Measurements from ENCODE around the gene PLD1.

DNA sequence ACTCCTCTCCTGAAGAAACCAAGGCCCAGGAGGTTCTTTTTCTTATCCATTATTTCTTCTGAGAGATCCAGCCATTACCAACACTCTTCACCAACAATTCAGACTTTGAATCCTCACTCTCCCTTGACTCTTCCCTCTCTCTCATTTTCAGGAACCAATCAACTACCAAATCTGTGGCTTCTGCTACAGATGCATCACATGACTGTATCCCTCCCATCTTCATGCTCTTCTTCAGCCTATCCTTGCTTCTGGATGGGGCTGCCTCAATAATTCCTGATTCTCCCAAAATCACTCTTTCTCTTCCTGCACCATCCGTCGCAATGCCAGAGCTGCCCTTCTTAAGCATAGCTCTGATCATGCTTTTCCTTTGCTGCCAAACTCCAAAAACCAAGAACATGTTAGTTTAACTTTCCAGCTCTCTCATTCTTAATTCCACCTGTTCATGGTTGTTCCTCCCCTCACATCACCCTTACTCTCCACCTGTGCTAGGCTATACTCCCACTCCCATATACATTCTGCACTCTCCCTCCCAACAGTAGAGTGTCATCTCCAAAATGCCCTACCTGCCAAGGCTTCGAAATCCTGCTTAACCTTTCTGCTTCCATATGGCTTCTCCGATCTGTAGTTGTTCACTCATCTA, 13.5 kb downstream of the PLD1 start:
- TF ChIP-seq, protein P1, sequence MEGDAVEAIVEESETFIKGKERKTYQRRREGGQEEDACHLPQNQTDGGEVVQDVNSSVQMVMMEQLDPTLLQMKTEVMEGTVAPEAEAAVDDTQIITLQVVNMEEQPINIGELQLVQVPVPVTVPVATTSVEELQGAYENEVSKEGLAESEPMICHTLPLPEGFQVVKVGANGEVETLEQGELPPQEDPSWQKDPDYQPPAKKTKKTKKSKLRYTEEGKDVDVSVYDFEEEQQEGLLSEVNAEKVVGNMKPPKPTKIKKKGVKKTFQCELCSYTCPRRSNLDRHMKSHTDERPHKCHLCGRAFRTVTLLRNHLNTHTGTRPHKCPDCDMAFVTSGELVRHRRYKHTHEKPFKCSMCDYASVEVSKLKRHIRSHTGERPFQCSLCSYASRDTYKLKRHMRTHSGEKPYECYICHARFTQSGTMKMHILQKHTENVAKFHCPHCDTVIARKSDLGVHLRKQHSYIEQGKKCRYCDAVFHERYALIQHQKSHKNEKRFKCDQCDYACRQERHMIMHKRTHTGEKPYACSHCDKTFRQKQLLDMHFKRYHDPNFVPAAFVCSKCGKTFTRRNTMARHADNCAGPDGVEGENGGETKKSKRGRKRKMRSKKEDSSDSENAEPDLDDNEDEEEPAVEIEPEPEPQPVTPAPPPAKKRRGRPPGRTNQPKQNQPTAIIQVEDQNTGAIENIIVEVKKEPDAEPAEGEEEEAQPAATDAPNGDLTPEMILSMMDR (IDR thresholded peaks at IDR 0.05; ENCODE audit: control extremely low read depth in 1 of 3, insufficient read depth in 1 of 3, low read depth in 1 of 3, low read length in 3 of 3) = no peak
- TF ChIP-seq SIX5 (IDR thresholded peaks at IDR 0.05; ENCODE audit: low read depth, low read length) (no peak), SP2 (IDR thresholded peaks at IDR 0.05; ENCODE audit: low read length) (no peak), TEAD4 (IDR thresholded peaks at IDR 0.05; ENCODE audit: low read depth, low read length) (no peak), CHD2 (IDR thresholded peaks at IDR 0.05; ENCODE audit: low read length) (no peak)
- TF ChIP-seq, protein P2, sequence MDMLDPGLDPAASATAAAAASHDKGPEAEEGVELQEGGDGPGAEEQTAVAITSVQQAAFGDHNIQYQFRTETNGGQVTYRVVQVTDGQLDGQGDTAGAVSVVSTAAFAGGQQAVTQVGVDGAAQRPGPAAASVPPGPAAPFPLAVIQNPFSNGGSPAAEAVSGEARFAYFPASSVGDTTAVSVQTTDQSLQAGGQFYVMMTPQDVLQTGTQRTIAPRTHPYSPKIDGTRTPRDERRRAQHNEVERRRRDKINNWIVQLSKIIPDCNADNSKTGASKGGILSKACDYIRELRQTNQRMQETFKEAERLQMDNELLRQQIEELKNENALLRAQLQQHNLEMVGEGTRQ (IDR thresholded peaks at IDR 0.05; ENCODE audit: low read length) = no peak

Data from H1 (cell line).